Naive thymus-derived CD4-positive, alpha-beta T cell (primary cell): ENCODE data around the gene GPRIN1. TPM values are rescaled to one million over a fixed set of nuclear protein-coding genes. Genes with fewer than 3 reads are reported as not detected.

Experiments used
- ATAC-seq: fragments of 150-1000 bp; cut with Tn5 transposase; 2 replicates; pipeline ENCODE4 v1.10.0; 2021; ENCODE audit warnings: mild to moderate bottlenecking, moderate library complexity
- CTCF ChIA-PET: fragments of 350-600 bp; sonication (Branson Sonifier 250); formaldehyde crosslinking; loops from one replicate; lab custom pipeline; 2021; ENCODE audit warnings: antibody characterized with exemption; lab: Charles Lee
- POLR2A ChIA-PET: fragments of 350-600 bp; sonication (Branson Sonifier 250); formaldehyde crosslinking; loops from one replicate; lab custom pipeline; 2021; ENCODE audit warnings: antibody characterized with exemption, inconsistent platforms; lab: Charles Lee
- DNase-seq, 9 donors: peaks; one replicate each; pipeline versions ENCODE4 v3.0.0 to v3.0.0-alpha.2; 2020 to 2022; ENCODE audit warnings: mixed read lengths in 1 of 9
- H3K27ac ChIP-seq: one replicate; pipeline ENCODE4 v1.7.0; 2013; ENCODE audit warnings: mild to moderate bottlenecking, low read depth, low read length, moderate library complexity
- H3K27me3 ChIP-seq, 2 donors: one replicate each; pipeline ENCODE4 v1.7.0; 2013; ENCODE audit warnings: low read length in 2 of 2, mild to moderate bottlenecking in 2 of 2, moderate library complexity in 2 of 2; ENCODE audit not compliant: control insufficient read depth in 2 of 2, insufficient read depth in 2 of 2
- H3K36me3 ChIP-seq, 3 experiments: 1 replicate in 2 of 3; 2 replicates in 1 of 3; pipeline ENCODE4 v1.7.0; 2013; ENCODE audit warnings: low read length in 3 of 3, mild to moderate bottlenecking in 3 of 3, moderate library complexity in 1 of 3; ENCODE audit not compliant: insufficient read depth in 3 of 3, control insufficient read depth in 2 of 3
- H3K4me1 ChIP-seq, 2 donors: one replicate each; pipeline ENCODE4 v1.7.0; 2013; ENCODE audit warnings: low read length in 2 of 2, mild to moderate bottlenecking in 2 of 2, moderate library complexity in 1 of 2; ENCODE audit not compliant: control insufficient read depth in 2 of 2, insufficient read depth in 2 of 2
- H3K4me3 ChIP-seq: 2 replicates; pipeline ENCODE4 v1.7.0; 2013; ENCODE audit warnings: mild to moderate bottlenecking, low read length
- H3K9me3 ChIP-seq, 3 experiments: 1 replicate in 2 of 3; 2 replicates in 1 of 3; pipeline ENCODE4 v1.7.0; 2013; ENCODE audit warnings: low read length in 3 of 3; ENCODE audit not compliant: control insufficient read depth in 2 of 3
- H3K27ac Mint-ChIP-seq, 9 donors: one replicate each; pipeline ENCODE4 v1.8.0; 2020 to 2022; ENCODE audit warnings: mixed read lengths in 9 of 9, mild to moderate bottlenecking in 8 of 9, moderate library complexity in 5 of 9, inconsistent platforms in 2 of 9
- H3K27me3 Mint-ChIP-seq, 5 donors: one replicate each; pipeline ENCODE4 v1.8.0; 2021 to 2022; ENCODE audit warnings: mixed read lengths in 5 of 5, mild to moderate bottlenecking in 1 of 5
- H3K36me3 Mint-ChIP-seq, 5 donors: one replicate each; pipeline ENCODE4 v1.8.0; 2020 to 2022; ENCODE audit warnings: mixed read lengths in 5 of 5, mild to moderate bottlenecking in 3 of 5, inconsistent platforms in 1 of 5
- H3K4me1 Mint-ChIP-seq, 7 donors: one replicate each; pipeline ENCODE4 v1.8.0; 2020 to 2022; ENCODE audit warnings: mixed read lengths in 7 of 7, mild to moderate bottlenecking in 3 of 7, inconsistent platforms in 1 of 7
- H3K4me3 Mint-ChIP-seq, 10 donors: one replicate each; pipeline ENCODE4 v1.8.0; 2020 to 2022; ENCODE audit warnings: mild to moderate bottlenecking in 10 of 10, mixed read lengths in 10 of 10, moderate library complexity in 6 of 10, inconsistent platforms in 2 of 10
- H3K9me3 Mint-ChIP-seq, 11 donors: one replicate each; pipeline ENCODE4 v1.8.0; 2020 to 2022; ENCODE audit warnings: mixed read lengths in 11 of 11, mild to moderate bottlenecking in 4 of 11, inconsistent platforms in 1 of 11, moderate library complexity in 1 of 11
- intact Hi-C, 2 donors: fragments of 100-400 bp; cut with micrococcal nuclease; formaldehyde crosslinking; loops; one replicate each; pipeline ENCODE4 v1.15.1; 2023
- polyA plus RNA-seq, 2 donors: library from polyadenylated mRNA; unstranded; fragments of 300-500 nt; fragmentation: Illumina TruSeq; gene quantifications; one replicate each; pipeline ENCODE4 v1.2.3, GENCODE V29; 2021
- total RNA-seq, 6 experiments: library from RNA in 5 of 6; stranded (reverse) in 5 of 6; gene quantifications; 1 replicate in 5 of 6; 2 replicates in 1 of 6; pipeline ENCODE4 v1.2.3 and lab custom pipeline; 2021 to 2026

GPRIN1 gene
- total and polyA plus RNA-seq, 7 experiments from 2014 or later, result 0.08 to 2.3 (median 0.32) TPM; not detected in 3

- CTCF ChIA-PET, result no interaction called here
- H3K4me3 ChIP-seq, result no peak overlapping the region
- H3K27ac ChIP-seq, result no peak overlapping the region
- ATAC-seq (no peak), DNase-seq (no peak)
- H3K36me3 ChIP-seq, result peaks cover 0 to 22% (median 0%) of the 10 kb centered on the region in 3 experiments
- POLR2A ChIA-PET, result interaction anchor here (0.5 kb wide), 1 partner anchor 750 kb away, joined by 3 read pairs; no protein-coding TSS in a partner anchor
- H3K9me3 ChIP-seq, result no peaks in the 10 kb centered on the region
- H3K27me3 ChIP-seq, result no peaks in the 10 kb centered on the region
- H3K4me1 ChIP-seq, result peaks cover 19 to 42% of the 10 kb centered on the region in 2 donors
- Mint-ChIP-seq H3K4me3 (no peak overlapping the region), H3K27ac (peak overlapping the region in 3 of 9 donors; percentile 8 to 52 (median 49)), H3K36me3 (peaks cover 0 to 9% (median 6%) of the 10 kb centered on the region in 5 donors), H3K27me3 (no peaks in the 10 kb centered on the region), H3K9me3 (no peaks in the 10 kb centered on the region), H3K4me1 (peaks cover 39 to 66% (median 51%) of the 10 kb centered on the region in 7 donors)
- intact Hi-C loops, result loop anchor here (5.0 kb wide), 2 partner anchors 157 to 367 kb away; partner anchors contain the start of genes UNC5A (in 2 of the 2) and ZNF346 (in 1 of the 2)
These were observed 44.9 kb upstream of the GPRIN1 start for GRCh38 chr5:176654856-176655255.

DNA sequence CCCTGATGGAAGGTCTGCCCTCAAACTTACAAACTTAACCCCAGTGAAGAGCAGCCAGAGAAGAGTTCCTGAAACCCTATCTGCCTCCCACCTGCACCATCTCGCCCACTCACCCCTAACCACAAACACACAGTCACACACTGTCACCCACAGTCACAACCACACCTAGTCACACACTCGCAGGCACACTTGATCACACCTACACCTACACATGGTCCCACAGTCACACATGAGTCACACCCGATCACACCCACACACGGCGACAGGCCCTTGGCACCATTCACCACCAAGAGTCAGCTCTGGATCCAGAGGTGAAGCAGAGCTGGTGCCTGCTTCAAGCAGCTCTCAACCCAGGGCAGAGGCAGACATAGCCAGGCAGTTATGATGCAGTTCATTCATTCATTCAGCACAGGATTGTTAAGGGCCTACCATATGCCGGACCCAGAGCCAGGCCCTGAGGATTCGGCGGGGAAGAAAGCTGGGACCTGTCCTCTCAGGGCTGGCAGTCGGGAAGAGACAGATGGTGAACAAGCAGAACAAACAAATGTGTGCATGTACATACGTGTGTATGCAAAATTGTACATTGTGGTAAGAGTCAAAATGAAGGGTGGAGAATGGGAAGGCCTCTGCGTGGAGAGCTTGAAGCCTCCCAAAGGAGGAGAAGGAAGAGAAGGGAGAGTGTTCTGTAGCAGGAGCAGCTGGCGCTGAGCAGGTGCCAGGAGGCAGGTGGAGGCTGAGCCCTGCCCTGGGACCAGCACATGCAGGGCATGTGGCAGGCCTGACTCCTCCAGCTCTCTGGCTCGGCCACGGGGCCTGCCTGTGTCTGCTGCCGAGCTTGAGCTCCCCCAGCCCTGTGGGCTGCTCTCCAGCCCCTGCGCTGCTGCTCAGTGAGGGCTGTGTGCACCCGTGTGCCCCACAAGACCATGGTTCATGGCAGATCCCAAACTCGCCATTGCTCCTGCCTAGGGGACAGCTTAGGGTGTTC is 43.7 kb upstream of the GPRIN1 start:
- no peaks in the 10 kb centered on the region for H3K9me3 ChIP-seq
- Mint-ChIP-seq H3K27ac (peak overlapping the region; percentile 6 to 84 (median 53)), H3K27me3 (no peaks in the 10 kb centered on the region), H3K36me3 (peaks cover 0 to 13% (median 6%) of the 10 kb centered on the region in 5 donors), H3K4me1 (peaks cover 36 to 66% (median 49%) of the 10 kb centered on the region in 7 donors), H3K9me3 (no peaks in the 10 kb centered on the region), H3K4me3 (peak overlapping the region in 4 of 10 donors; percentile 2 to 6 (median 3))
- DNase-seq, result peak in 1 of 9 donors; percentile 81
- ATAC-seq, result peak; percentile 39
- intact Hi-C loops, result no loop called here
- H3K4me1 ChIP-seq, result peaks cover 18 to 42% of the 10 kb centered on the region in 2 donors
- H3K27me3 ChIP-seq, result no peaks in the 10 kb centered on the region
- no peak overlapping the region for H3K4me3 ChIP-seq
- no peak overlapping the region for H3K27ac ChIP-seq
- POLR2A ChIA-PET, result interaction anchor here (0.5 kb wide), 1 partner anchor 751 kb away, joined by 3 read pairs; no protein-coding TSS in a partner anchor
- peaks cover 0 to 22% (median 0%) of the 10 kb centered on the region in 3 experiments for H3K36me3 ChIP-seq
- CTCF ChIA-PET, result interaction anchor here (0.6 kb wide), 2 partner anchors 27 to 231 kb away, joined by 3 to 4 read pairs; no protein-coding TSS in a partner anchor

DNA sequence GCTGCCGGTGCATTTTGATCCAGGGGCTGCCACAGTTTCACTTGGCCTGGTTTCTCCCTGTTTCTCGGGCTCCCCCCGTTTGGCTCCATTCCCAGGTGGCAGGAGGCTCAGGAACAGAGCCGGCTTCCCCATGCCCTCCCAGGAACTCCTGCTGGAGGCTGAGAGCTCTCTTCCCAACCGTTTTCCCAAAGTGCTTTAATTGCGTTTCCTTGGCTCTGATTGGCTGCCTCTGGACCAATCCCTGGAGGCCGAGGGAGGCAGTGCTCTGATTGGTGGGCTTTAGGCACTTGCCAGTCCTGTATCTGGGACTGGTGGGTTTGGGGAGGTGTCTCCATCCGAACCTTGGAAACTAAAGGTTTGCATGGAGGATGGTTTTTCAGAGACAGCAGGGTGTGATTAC is 42.2 kb upstream of the GPRIN1 start:
- peak overlapping the region in 4 of 9 donors; percentile 18 to 87 (median 46) for H3K27ac Mint-ChIP-seq
- Histone ChIP-seq H3K27ac (no peak overlapping the region), H3K4me3 (no peak overlapping the region), H3K36me3 (peaks cover 0 to 22% (median 0%) of the 10 kb centered on the region in 3 experiments), H3K27me3 (no peaks in the 10 kb centered on the region), H3K4me1 (peaks cover 16 to 39% of the 10 kb centered on the region in 2 donors), H3K9me3 (no peaks in the 10 kb centered on the region)
- H3K4me3 Mint-ChIP-seq, result no peak overlapping the region
- H3K36me3 Mint-ChIP-seq, result peaks cover 0 to 15% (median 6%) of the 10 kb centered on the region in 5 donors
- no peaks in the 10 kb centered on the region for H3K27me3 Mint-ChIP-seq
- ATAC-seq (no peak), DNase-seq (no peak)
- POLR2A ChIA-PET, result interaction anchor here (1.0 to 1.3 kb wide), 2 partner anchors 13 to 17 kb away, joined by 3 to 4 read pairs; no protein-coding TSS in a partner anchor
- intact Hi-C loops, result no loop called here
- peaks cover 29 to 63% (median 46%) of the 10 kb centered on the region in 7 donors for H3K4me1 Mint-ChIP-seq
- H3K9me3 Mint-ChIP-seq, result no peaks in the 10 kb centered on the region
- CTCF ChIA-PET, result interaction anchor here (0.6 to 3.4 kb wide), 2 partner anchors 9 to 315 kb away, joined by 8 to 20 read pairs; no protein-coding TSS in a partner anchor

DNA sequence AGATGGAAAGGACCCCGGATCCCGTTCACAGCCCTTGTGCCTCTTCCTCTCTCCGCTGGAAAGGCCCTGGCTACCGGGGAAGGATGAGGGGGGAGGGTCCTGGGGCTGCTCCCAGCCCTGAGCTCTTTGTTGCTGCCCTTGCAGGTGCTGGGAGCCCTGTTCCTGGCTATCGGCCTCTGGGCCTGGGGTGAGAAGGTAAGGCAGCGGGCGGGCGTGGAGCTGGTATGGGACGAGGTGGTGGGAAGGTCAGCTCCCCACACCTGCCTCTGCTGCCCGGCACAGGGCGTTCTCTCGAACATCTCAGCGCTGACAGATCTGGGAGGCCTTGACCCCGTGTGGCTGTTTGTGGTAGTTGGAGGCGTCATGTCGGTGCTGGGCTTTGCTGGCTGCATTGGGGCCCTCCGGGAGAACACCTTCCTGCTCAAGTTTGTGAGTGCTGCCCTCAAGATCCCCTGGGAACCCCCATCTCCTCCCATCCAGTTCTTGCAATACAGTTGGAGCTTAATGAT is 41.6 kb upstream of the GPRIN1 start:
- peak overlapping the region in 5 of 9 donors; percentile 15 to 87 (median 54) for H3K27ac Mint-ChIP-seq

DNA sequence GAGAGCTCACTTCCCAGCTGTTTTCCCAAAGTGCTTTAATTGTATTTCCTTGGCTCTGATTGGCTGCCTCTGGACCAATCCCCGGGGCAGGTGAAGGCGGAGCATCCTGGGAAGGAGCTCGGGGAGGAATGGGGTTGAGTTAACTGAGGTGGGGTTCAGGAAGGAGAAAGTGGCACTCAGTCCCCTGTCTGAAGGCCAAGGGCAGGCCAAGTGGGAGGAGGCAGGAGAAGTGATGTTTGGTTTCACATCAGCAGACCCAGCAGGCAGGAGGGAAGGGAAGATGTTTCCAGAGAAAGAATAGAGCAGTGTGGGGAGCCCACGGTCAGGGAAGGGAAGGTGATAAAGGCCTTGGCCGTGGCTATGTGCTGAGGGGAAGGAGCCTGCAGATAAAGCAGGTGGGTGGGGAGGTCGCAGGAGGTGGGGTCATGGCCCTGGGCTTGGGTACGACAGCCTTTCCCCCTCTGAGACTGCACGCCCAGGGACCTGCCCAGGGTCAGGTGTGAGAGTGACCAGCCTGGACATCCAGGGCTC is 40.5 kb upstream of the GPRIN1 start:
- Mint-ChIP-seq H3K4me1 (peaks cover 36 to 76% (median 54%) of the 10 kb centered on the region in 7 donors), H3K9me3 (no peaks in the 10 kb centered on the region), H3K36me3 (peaks cover 0 to 11% (median 6%) of the 10 kb centered on the region in 5 donors), H3K27ac (peak overlapping the region in 8 of 9 donors; percentile 40 to 87 (median 54)), H3K4me3 (peak overlapping the region in 4 of 10 donors; percentile 12 to 88 (median 52)), H3K27me3 (no peaks in the 10 kb centered on the region)
- Histone ChIP-seq H3K36me3 (peaks cover 0 to 9% (median 0%) of the 10 kb centered on the region in 3 experiments), H3K9me3 (no peaks in the 10 kb centered on the region), H3K27me3 (no peaks in the 10 kb centered on the region), H3K4me1 (peaks cover 21 to 44% of the 10 kb centered on the region in 2 donors), H3K4me3 (no peak overlapping the region), H3K27ac (no peak overlapping the region)
- no peak for DNase-seq
- ChIA-PET POLR2A (interaction anchor here (5.3 kb wide), 1 partner anchor 9 kb away, joined by 36 read pairs; no protein-coding TSS in a partner anchor), CTCF (interaction anchor here (1.4 to 3.4 kb wide), 2 partner anchors 8 to 10 kb away, joined by 4 to 20 read pairs; no protein-coding TSS in a partner anchor)
- intact Hi-C loops, result no loop called here
- ATAC-seq, result no peak

More for the DNA sequence above, 41.6 kb upstream of the GPRIN1 start:
- no peak overlapping the region for H3K4me3 Mint-ChIP-seq
- H3K27me3 Mint-ChIP-seq, result no peaks in the 10 kb centered on the region
- H3K9me3 ChIP-seq, result no peaks in the 10 kb centered on the region
- no peaks in the 10 kb centered on the region for H3K9me3 Mint-ChIP-seq
- no peak overlapping the region for H3K4me3 ChIP-seq
- ChIA-PET CTCF (interaction anchor here (0.6 to 3.4 kb wide), 2 partner anchors 9 to 316 kb away, joined by 8 to 20 read pairs; no protein-coding TSS in a partner anchor), POLR2A (interaction anchor here (1.0 to 1.3 kb wide), 2 partner anchors 12 to 16 kb away, joined by 3 to 4 read pairs; no protein-coding TSS in a partner anchor)
- H3K36me3 ChIP-seq, result peaks cover 0 to 19% (median 0%) of the 10 kb centered on the region in 3 experiments
- no peaks in the 10 kb centered on the region for H3K27me3 ChIP-seq
- intact Hi-C loops, result no loop called here
- ATAC-seq, result no peak
- peaks cover 34 to 69% (median 51%) of the 10 kb centered on the region in 7 donors for H3K4me1 Mint-ChIP-seq
- no peak overlapping the region for H3K27ac ChIP-seq
- H3K36me3 Mint-ChIP-seq, result peaks cover 0 to 15% (median 6%) of the 10 kb centered on the region in 5 donors
- no peak for DNase-seq
- H3K4me1 ChIP-seq, result peaks cover 18 to 41% of the 10 kb centered on the region in 2 donors
